DOHH2 (cell line): ENCODE measurements around the gene NOSIP.

Source experiments
- EZH2phosphoT487 ChIP-seq: fragments of 200-600 bp; sonication (generic); IDR thresholded peaks from 2 replicates; pipeline ENCODE4 v1.6.1; 2017; ENCODE audit warnings: borderline replicate concordance, mild to moderate bottlenecking, antibody characterized with exemption, low read length, moderate library complexity, mixed read lengths
- TF ChIP-seq, protein P1 (sequence below): fragments of 200-600 bp; sonication (generic); IDR thresholded peaks from one replicate; pipeline ENCODE4 v1.5.1; 2014; ENCODE audit warnings: antibody characterized with exemption, mild to moderate bottlenecking, low read depth, low read length; ENCODE audit not compliant: poor library complexity, severe bottlenecking

DNA sequence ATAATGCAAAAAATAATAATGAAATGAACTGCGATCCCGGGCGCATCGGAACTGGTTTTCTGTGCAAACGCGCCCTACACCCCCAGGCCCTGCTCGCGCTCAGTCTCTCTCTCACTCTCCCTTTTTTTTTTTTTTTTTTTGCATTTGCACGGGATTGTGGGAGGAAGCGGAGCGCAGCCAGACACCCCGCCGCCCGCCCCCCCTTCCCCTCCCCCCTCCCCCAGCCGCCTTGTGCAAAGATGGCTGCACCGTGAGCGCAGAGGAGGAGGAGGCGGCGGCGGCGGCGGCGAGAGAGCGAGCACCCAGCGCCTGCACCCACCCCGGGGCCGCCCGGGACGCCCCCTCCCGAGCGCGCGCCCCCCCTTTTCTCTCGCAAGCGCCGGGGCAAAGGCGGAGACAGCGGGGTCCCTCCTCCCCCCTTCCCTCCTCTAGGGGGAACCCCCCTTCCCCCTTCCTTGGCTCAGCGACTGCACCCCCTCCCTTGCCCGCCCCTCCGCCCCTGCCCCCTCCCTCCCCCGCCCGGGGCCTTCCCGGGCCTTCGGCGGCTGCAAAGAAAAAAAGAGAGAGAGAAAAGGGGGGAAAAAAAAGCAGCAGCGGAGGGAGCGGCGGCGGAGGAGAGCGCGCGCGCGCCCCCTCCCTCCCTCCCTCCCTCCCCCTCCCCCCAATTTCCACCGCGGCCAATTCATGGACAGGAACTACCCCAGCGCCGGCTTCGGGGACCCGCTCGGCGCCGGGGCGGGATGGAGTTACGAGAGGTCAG, 10.8 kb upstream of the NOSIP start, which contains the start of gene PRR12:
- TF ChIP-seq, protein P1, sequence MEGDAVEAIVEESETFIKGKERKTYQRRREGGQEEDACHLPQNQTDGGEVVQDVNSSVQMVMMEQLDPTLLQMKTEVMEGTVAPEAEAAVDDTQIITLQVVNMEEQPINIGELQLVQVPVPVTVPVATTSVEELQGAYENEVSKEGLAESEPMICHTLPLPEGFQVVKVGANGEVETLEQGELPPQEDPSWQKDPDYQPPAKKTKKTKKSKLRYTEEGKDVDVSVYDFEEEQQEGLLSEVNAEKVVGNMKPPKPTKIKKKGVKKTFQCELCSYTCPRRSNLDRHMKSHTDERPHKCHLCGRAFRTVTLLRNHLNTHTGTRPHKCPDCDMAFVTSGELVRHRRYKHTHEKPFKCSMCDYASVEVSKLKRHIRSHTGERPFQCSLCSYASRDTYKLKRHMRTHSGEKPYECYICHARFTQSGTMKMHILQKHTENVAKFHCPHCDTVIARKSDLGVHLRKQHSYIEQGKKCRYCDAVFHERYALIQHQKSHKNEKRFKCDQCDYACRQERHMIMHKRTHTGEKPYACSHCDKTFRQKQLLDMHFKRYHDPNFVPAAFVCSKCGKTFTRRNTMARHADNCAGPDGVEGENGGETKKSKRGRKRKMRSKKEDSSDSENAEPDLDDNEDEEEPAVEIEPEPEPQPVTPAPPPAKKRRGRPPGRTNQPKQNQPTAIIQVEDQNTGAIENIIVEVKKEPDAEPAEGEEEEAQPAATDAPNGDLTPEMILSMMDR = no peak
- no peak for TF ChIP-seq EZH2phosphoT487
